ENCODE data around the gene FBXL15.

FBXL15 gene

GRCh38 chr10:102435133-102435497, 14.5 kb downstream of the FBXL15 start:
- no peak overlapping the region for H3K4me3 ChIP-seq (ENCODE audit: low read depth, low read length)
- DNase-seq (ENCODE audit: low read depth) = no peak
- no peak for TF ChIP-seq CTCF (IDR thresholded peaks at IDR 0.05; ENCODE audit: low read depth, low read length, missing control alignments)
- in situ Hi-C loops (cut with HindIII; ENCODE audit: low sequenced_read_pairs) = no loop called here

- peak overlapping the region; percentile 10 for H3K4me3 ChIP-seq (ENCODE audit: low read depth, low read length)
- in situ Hi-C loops (cut with HindIII; ENCODE audit: low sequenced_read_pairs) = no loop called here
- no peak for DNase-seq (ENCODE audit: low read depth)
- TF ChIP-seq CTCF (IDR thresholded peaks at IDR 0.05; ENCODE audit: low read depth, low read length, missing control alignments) = no peak
Observed at GRCh38 chr10:102435529-102436233, 15.0 kb downstream of the FBXL15 start.

GRCh38 chr10:102436312-102436711, 15.7 kb downstream of the FBXL15 start:
- H3K4me3 ChIP-seq (ENCODE audit: low read depth, low read length) = no peak overlapping the region
- no peak for TF ChIP-seq CTCF (IDR thresholded peaks at IDR 0.05; ENCODE audit: low read depth, low read length, missing control alignments)
- no peak for DNase-seq (ENCODE audit: low read depth)
- in situ Hi-C loops (cut with HindIII; ENCODE audit: low sequenced_read_pairs) = no loop called here

GRCh38 chr10:102437515-102437914, 16.9 kb downstream of the FBXL15 start:
- DNase-seq (ENCODE audit: low read depth) = no peak
- in situ Hi-C loops (cut with HindIII; ENCODE audit: low sequenced_read_pairs) = no loop called here
- no peak for TF ChIP-seq CTCF (IDR thresholded peaks at IDR 0.05; ENCODE audit: low read depth, low read length, missing control alignments)
- no peak overlapping the region for H3K4me3 ChIP-seq (ENCODE audit: low read depth, low read length)

- no peak for TF ChIP-seq CTCF (IDR thresholded peaks at IDR 0.05; ENCODE audit: low read depth, low read length, missing control alignments)
- in situ Hi-C loops (cut with HindIII; ENCODE audit: low sequenced_read_pairs) = no loop called here
- DNase-seq (ENCODE audit: low read depth) = no peak
- no peak overlapping the region for H3K4me3 ChIP-seq (ENCODE audit: low read depth, low read length)
Observed at GRCh38 chr10:102438374-102438773, 17.7 kb downstream of the FBXL15 start.

GRCh38 chr10:102444851-102445250, 24.2 kb downstream of the FBXL15 start:
- H3K4me3 ChIP-seq (ENCODE audit: low read depth, low read length) = no peak overlapping the region
- no peak for DNase-seq (ENCODE audit: low read depth)
- in situ Hi-C loops (cut with HindIII; ENCODE audit: low sequenced_read_pairs) = no loop called here
- TF ChIP-seq CTCF (IDR thresholded peaks at IDR 0.05; ENCODE audit: low read depth, low read length, missing control alignments) = no peak

Measured in astrocyte of the cerebellum (primary cell).